Gastroesophageal sphincter (tissue), 4 donors: ENCODE data around the gene DUOX2. TPM values are rescaled to one million over a fixed set of nuclear protein-coding genes. Genes with fewer than 3 reads are reported as not detected.

ENCODE experiments used
- ATAC-seq: fragments of 150-250 bp; one replicate; pipeline ENCODE4 v1.9.1; 2016; ENCODE audit warnings: mild to moderate bottlenecking, moderate library complexity
- H3K27ac ChIP-seq, 4 donors: fragments of 200-600 bp; sonication (generic) in 3 of 4; 1 replicate in 3 of 4; 2 replicates in 1 of 4; pipeline ENCODE4 v1.5.1; 2016 to 2019
- H3K27me3 ChIP-seq: fragments of 200-600 bp; sonication (generic); one replicate; pipeline ENCODE4 v1.5.1; 2019
- H3K36me3 ChIP-seq, 2 donors: fragments of 200-600 bp; sonication (generic); one replicate each; pipeline ENCODE4 v1.5.1; 2019; ENCODE audit warnings: control low read depth in 1 of 2
- H3K4me1 ChIP-seq, 3 donors: fragments of 200-600 bp; sonication (generic); 1 replicate in 2 of 3; 2 replicates in 1 of 3; pipeline ENCODE4 v1.5.1; 2016 to 2019; ENCODE audit warnings: control low read depth in 2 of 3
- H3K4me3 ChIP-seq, 2 donors: fragments of 200-600 bp; sonication (generic); one replicate each; pipeline ENCODE4 v1.5.1; 2019; ENCODE audit warnings: mild to moderate bottlenecking in 1 of 2, moderate library complexity in 1 of 2
- H3K9me3 ChIP-seq, 3 donors: fragments of 200-600 bp; sonication (generic); one replicate each; pipeline ENCODE4 v1.5.1; 2017 to 2019; ENCODE audit warnings: control low read depth in 2 of 3
- CTCF ChIP-seq, 4 experiments: fragments of 200-600 bp in 2 of 4; fragments of 450-650 bp in 2 of 4; sonication (generic) in 1 of 4; IDR thresholded peaks; one replicate each; pipeline ENCODE4 v1.5.1; 2017 to 2019; ENCODE audit warnings: antibody characterized with exemption in 4 of 4, mild to moderate bottlenecking in 2 of 4, moderate library complexity in 2 of 4
- EP300 ChIP-seq: sonication (generic); formaldehyde crosslinking; IDR thresholded peaks from one replicate; pipeline ENCODE4 v1.6.1; 2017; ENCODE audit warnings: antibody characterized with exemption, mild to moderate bottlenecking
- POLR2A ChIP-seq, 2 donors: fragments of 450-650 bp; IDR thresholded peaks; one replicate each; pipeline ENCODE4 v1.6.1; 2017; ENCODE audit warnings: antibody characterized with exemption in 2 of 2, mild to moderate bottlenecking in 2 of 2, moderate library complexity in 1 of 2
- POLR2AphosphoS5 ChIP-seq: sonication (generic); formaldehyde crosslinking; IDR thresholded peaks from one replicate; pipeline ENCODE4 v1.6.1; 2017; ENCODE audit warnings: antibody characterized with exemption
- WGBS, 2 donors: methylation state at CpG; one replicate each; pipeline ENCODE4 v1.1.5; 2018; ENCODE audit warnings: low coverage in 1 of 2; 5-methylcytosine and 5-hydroxymethylcytosine counted together
- total RNA-seq, 4 donors: library from RNA; depleted of rRNA; stranded (reverse); fragments of >200 nt; gene quantifications; one replicate each; pipeline ENCODE4 v1.1.0, GENCODE V29; 2016

DUOX2 gene
- total RNA-seq, 4 donors from 2014 or later: 0.13 to 1.5 (median 0.54) TPM

- Histone ChIP-seq H3K4me1 (no peaks in the 10 kb centered on the region), H3K27ac (no peak overlapping the region), H3K9me3 (no peaks in the 10 kb centered on the region), H3K4me3 (no peak overlapping the region), H3K27me3 (no peaks in the 10 kb centered on the region), H3K36me3 (peaks cover 0 to 8% of the 10 kb centered on the region in 2 donors)
- ATAC-seq: no peak
- 61 to 63% methylated on average over 4 to 6 of the region's 7 CpGs for WGBS, 2 donors
- no peak for TF ChIP-seq EP300
- no peak for TF ChIP-seq POLR2A (IDR thresholded peaks at IDR 0.05)
- no peak for TF ChIP-seq POLR2AphosphoS5
- no peak for TF ChIP-seq CTCF (IDR thresholded peaks at IDR 0.05)
These were observed 42.9 kb upstream of the DUOX2 start for GRCh38 chr15:45156744-45157455.

- WGBS, 2 donors: 78 to 82% methylated on average over 5 to 7 of the region's 8 CpGs
These were observed 41.8 kb upstream of the DUOX2 start for GRCh38 chr15:45155739-45156138.

GRCh38 chr15:45151998-45152828 is 38.2 kb upstream of the DUOX2 start:
- no peaks in the 10 kb centered on the region for H3K9me3 ChIP-seq
- ATAC-seq: no peak
- H3K4me3 ChIP-seq: no peak overlapping the region
- H3K27ac ChIP-seq: no peak overlapping the region
- no peaks in the 10 kb centered on the region for H3K4me1 ChIP-seq
- H3K36me3 ChIP-seq: peaks cover 0 to 21% of the 10 kb centered on the region in 2 donors
- TF ChIP-seq EP300: no peak
- no peak for TF ChIP-seq POLR2A (IDR thresholded peaks at IDR 0.05)
- no peak for TF ChIP-seq CTCF (IDR thresholded peaks at IDR 0.05)
- TF ChIP-seq POLR2AphosphoS5: no peak
- no peaks in the 10 kb centered on the region for H3K27me3 ChIP-seq
- WGBS, 2 donors: 91 to 97% methylated on average over 6 to 26 of the region's 36 CpGs

More at GRCh38 chr15:45155739-45156138, 41.8 kb upstream of the DUOX2 start:
- Histone ChIP-seq H3K4me1 (no peaks in the 10 kb centered on the region), H3K36me3 (peaks cover 0 to 20% of the 10 kb centered on the region in 2 donors), H3K4me3 (no peak overlapping the region), H3K27ac (no peak overlapping the region), H3K27me3 (no peaks in the 10 kb centered on the region), H3K9me3 (no peaks in the 10 kb centered on the region)
- TF ChIP-seq EP300 (no peak), POLR2A (IDR thresholded peaks at IDR 0.05) (no peak), CTCF (IDR thresholded peaks at IDR 0.05) (no peak), POLR2AphosphoS5 (no peak)
- ATAC-seq: no peak

- WGBS, 2 donors: 84 to 100% methylated on average over 2 to 5 of the region's 6 CpGs
These were observed 37.0 kb upstream of the DUOX2 start for GRCh38 chr15:45150997-45151396.

More at GRCh38 chr15:45150997-45151396, 37.0 kb upstream of the DUOX2 start:
- no peak for TF ChIP-seq CTCF (IDR thresholded peaks at IDR 0.05)
- no peak for TF ChIP-seq POLR2AphosphoS5
- TF ChIP-seq POLR2A (IDR thresholded peaks at IDR 0.05): no peak
- TF ChIP-seq EP300: no peak
- no peak for ATAC-seq
- Histone ChIP-seq H3K27me3 (no peaks in the 10 kb centered on the region), H3K9me3 (no peaks in the 10 kb centered on the region), H3K4me3 (no peak overlapping the region), H3K27ac (no peak overlapping the region), H3K4me1 (no peaks in the 10 kb centered on the region), H3K36me3 (peaks cover 0 to 21% of the 10 kb centered on the region in 2 donors)
